GM18909 (cell line): ENCODE results near the gene PDE9A.
"Not testable (repeated sequence)": the region's sequence is repeated elsewhere in the genome, so short reads cannot be mapped to it uniquely, and the experiment has no call there.

Source experiments
- ATAC-seq: cut with Tn5 transposase; IDR thresholded peaks from one replicate; pipeline ENCODE4 v1.9.1; 2021; ENCODE audit warnings: mild to moderate bottlenecking; ENCODE audit not compliant: unreplicated experiment, poor library complexity

PDE9A gene

DNA sequence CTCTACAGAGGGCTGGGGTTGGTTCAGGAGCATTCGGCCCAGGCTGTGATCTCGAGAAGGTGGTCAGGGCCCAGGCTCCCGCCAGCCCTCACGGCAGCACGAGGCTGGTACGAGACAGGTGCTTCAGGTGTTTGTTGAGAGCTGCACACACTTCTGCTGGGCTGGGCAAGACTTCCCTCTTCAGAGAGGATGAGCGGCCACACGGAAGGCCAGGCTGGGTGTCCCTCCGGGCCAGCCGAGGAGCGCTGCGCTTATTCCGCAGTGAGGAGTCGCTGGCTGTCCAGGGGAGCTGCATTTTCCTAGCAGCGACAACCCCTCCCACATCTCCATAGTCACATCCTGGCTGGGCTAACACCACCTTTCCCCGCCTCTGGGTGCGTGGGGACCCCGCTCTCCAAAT is 50.5 kb downstream of the PDE9A start:
- no peak for ATAC-seq

DNA sequence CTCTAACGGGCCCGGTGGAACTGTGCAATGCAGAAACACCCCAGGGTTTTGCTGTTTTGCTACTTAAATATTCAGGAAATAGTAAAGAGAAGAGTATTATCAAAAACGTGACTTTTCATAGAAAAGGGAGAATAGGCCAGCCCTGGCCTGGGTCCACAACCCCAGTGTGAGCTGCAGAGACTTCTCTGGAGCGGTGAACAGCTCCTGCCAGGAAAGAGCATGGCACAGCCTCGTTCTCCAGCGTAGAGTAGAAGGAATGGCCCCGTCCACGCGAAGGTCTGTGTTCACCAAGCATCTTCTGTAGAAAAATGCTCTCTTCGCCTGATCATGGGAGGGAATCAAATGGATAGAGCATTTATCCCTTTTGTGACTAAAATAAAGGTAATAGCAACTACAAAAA is 51.4 kb downstream of the PDE9A start:
- no peak for ATAC-seq

DNA sequence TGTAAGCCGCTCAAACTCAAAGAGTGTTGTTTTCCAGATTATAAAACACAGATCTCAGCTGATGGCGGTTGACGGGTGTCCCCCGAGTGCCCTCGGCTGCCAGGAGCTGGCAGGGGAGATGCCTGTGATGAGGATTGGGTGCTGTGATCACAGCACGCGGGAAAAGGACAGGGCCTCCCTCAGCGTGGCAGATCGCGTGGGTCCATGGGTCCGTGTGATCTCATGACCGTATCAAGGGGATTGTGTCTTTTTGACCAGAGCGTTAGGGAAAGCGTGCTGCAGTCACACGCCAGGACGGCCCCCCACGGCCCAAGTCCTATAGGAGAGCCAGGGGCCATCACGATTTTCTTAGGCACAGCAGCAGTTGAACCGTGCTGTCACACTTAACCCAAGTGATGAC is 51.9 kb downstream of the PDE9A start:
- no peak for ATAC-seq

DNA sequence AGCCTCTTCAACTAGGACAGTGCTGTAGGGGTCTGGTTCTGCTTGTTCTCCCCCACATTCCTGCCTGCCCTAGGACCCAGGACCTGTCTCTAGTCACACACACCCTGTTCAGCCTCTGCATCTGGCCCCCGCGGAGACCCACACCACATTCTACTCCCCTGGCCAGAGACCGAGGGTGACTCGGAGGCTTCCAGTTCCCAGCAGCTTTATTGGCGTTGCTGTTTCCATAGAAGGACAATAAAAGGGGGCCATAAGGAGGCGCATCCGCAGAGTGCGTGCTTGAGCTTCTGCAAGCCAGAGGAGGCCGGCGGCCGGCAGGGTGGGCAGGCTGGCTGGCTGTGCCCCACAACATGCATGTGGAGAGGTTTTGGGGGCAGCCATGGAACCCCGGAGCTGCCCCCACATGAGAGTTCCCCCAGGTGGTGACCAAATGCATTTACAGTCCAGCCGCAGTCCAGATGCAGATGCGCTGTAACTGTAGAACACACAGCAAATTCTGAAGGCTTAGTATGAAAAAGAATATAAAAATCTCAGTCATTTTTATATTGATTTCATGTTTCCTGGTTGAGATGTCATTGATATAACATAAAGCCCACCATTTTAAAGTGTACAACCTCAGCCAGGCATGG is 52.4 kb downstream of the PDE9A start:
- no peak for ATAC-seq

DNA sequence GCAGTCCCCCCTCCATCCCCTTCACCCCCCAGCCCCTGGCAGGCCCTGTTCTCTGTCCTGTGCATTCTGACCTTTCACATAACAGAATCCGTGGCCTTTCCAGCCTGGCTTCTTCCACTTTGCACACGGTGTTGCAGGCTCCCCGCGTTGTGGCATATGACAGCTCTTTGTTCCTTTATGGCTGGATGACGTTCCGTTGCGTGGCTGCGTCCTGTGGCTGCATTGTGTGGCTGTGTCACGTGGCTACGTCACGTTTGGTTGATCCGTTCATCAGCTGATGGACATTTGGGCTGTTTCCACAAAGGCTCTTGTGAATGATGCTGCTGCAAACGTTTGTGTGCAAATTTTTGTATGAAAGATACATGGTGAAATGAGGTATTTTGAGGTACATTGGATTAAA is 53.3 kb downstream of the PDE9A start:
- ATAC-seq, result no peak

DNA sequence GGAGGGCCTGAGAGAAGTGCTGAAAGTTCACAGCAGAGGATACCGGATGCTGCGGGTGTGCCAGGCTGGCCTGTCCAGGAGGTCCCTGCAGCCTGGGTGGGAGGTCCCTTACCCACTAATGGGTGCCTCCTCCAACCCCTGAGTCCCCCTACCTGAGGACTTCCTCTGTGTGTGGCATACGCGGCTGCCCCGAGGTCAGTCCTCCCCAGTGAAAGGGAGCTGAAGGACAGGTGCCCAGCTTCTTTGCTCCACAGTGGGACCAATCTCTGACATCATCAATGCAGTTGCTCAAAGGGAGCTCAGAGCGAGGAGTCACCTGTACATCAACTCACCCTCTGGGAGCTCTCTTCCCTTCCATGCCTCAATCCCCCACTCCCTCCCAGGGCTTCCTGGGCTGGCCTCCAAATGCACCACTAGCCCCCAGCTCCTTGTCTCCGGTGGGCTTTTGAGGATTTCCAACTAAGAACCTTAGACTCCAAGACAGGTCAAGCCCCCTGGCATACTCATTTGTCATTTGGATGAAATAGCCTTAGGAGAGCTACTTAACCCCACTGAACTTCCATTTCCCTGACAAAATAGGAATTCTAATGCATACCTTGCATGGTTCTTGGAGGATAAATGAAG is 53.9 kb downstream of the PDE9A start:
- ATAC-seq, result no peak

DNA sequence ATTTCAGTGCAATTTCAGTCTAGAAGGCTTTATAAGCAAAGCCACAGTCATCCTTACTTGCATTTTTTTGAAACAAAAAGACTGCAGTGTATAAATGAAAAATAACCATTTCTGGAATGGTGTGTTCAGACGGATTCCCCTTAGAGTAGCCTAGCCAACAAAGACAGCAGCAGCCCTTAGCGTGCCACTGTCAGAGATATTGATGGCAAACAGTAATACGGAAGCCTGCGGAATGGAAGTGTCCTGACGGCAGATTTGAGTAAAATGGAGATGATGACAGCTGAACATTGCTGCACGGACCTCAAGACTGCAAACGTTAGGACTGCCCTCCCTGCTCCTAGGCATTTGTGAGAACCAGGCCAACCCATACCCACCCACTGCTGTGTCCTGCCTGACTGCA is 54.7 kb downstream of the PDE9A start:
- ATAC-seq, result no peak

DNA sequence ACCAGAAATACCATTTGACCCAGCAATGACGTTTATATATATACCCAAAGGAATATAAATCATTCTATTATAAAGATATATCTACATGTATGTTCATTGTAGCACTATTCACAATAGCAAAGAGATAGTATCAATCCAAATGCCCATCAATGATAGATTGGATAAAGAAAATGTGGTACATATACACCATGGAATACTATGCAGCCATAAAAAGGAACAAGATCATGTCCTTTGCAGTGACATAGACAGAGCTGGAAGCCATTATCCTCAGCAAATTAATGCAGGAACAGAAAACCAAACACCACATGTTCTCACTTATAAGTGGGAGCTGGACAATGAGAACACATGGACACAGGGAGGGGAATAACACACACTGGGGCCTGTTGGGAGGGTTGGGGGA is 55.5 kb downstream of the PDE9A start:
- not testable (repeated sequence) for ATAC-seq

DNA sequence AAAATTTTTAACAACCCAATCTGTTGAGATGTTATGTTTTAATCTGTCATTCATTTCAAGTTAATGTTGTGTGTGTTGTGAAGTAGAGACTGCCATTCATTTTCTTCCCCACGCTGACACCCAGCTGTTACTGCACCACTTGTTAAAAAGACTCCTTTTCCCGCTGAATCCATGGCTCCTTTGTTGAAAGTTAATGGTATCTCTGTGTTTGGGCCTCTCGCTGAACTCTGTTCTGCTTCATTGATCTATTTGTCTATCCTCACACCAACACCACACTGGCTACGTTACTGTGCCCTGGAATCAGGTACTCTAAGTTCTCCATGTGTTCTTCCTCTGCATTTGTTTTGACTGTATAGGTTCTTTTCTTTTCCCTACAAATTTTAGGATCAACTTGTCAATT is 58.2 kb downstream of the PDE9A start:
- ATAC-seq, result no peak

DNA sequence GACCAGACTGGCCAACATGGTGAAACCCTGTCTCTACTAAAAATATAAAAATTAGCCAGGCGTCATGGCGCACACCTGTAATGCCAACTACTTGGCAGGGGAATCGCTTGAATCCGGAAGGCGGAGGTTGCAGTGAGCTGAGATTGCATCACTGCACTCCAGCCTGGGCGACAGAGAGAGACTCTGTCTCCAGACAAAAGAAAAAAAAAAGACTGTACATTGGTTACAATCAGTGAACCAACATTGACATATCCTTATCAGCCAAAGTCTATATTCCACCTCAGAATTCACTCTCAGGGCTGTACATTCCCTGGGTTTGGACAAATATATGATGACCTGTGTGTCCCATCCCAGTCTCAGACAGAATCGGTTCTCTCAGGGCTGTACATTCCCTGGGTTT is 62.0 kb downstream of the PDE9A start:
- ATAC-seq, result not testable (repeated sequence)

DNA sequence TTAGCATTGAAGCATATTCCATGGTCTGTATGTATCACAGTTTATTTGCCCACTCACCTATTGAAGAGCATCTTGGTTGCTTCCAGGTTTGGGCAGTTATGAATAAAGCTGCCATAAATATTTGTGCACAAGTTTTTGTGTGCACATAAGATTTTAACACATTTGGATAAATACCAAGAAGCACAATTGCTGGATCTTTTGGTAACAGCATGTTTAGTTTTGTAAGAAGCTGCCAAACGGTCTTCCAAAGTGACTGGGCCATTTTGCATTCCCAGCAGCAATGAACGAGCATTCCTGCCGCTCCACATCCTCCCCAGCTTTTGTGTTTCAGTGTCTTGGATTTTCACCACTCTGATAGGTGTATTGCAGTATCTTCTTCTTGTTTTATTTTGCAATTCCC is 62.7 kb downstream of the PDE9A start:
- no peak for ATAC-seq

DNA sequence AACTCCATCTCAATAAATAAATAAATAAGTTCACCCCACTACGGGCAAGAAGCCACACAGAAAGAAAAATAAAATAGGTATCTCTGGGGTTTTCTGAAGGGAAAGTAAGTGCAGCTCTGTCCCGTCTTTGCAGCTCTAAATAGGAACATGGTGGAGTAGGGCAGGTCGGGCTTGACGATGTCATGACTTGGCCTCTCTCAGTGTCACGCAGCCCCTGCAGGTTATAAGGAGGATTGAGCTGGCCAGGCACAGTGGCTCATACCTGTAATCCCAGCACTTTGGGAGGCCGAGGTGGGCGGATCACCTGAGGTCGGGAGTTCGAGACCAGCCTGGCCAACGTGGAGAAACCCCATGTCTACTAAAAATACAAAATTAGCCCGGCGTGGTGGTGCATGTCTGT is 67.1 kb downstream of the PDE9A start:
- not testable (repeated sequence) for ATAC-seq

DNA sequence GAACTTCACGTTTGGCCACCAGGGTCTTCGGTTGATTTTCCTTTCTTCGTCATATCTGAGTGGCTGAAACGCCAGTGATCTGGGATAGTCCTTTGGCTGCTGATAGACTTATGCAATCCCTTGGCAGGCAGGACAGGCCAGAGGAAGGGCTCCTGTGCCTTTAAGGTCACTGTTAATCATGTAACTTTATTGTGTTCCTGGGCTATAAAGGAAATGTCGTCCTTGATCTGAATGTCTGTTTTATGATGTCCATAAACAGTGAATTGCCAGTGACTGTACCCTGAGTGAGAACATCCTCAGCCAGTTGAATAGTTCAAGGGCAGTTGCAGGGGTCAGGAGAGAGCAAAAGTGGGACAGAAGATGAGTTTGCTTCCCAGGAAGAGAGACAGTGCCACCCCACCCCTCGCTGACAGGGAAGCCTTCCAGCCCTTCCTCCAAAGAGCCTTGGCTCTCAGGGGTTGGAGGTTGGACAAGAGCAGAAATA is 68.0 kb downstream of the PDE9A start:
- no peak for ATAC-seq

DNA sequence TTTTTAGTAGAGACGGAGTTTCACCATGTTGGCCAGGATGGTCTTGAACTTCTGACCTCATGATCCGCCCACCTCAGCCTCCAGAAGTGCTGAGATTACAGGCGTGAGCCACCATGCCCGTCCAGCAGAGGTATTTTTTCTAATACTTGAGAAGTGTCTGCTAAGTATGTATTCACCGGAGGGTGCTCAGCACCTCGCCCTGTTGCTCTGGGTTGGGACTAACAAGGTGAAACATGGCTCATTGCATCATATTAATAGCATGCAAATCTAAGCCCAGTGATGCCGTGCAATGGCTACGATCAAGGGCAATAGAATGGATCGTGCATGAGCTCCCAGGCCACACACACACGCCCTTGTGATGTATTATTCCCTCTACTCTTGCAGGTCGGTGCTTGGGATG is 68.7 kb downstream of the PDE9A start:
- ATAC-seq, result no peak

DNA sequence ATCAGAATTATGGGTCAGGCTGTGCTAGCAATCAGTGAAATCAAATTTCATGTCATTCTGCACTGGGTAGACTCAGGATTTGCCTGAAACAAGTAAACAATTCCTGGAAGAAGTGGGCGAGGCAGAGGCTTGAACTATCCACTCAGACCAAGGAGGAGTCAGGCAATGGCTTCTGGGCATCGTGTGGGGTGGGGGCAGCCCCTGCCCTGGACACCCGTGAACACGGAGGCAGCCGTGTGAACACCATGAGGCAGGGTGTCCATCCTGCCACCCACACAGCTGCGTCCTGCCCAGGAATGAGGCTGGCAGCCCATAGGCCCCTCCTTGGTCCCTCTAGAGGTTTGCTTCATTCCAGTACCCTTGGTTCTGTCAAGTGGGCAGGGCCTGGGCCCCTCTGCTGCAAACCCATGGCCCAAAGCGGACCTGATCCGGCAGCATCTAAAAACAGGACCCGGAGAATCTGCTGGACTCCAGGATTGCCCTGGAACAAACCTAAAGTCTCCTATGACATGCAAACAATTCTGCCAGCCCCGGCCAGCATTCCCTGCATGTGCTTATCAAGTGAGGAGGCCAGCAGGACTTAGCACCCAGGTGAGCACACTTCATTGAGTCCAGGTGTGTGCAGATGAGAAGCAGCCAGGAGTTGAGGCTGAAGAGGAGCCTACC is 69.5 kb downstream of the PDE9A start:
- ATAC-seq, result no peak

DNA sequence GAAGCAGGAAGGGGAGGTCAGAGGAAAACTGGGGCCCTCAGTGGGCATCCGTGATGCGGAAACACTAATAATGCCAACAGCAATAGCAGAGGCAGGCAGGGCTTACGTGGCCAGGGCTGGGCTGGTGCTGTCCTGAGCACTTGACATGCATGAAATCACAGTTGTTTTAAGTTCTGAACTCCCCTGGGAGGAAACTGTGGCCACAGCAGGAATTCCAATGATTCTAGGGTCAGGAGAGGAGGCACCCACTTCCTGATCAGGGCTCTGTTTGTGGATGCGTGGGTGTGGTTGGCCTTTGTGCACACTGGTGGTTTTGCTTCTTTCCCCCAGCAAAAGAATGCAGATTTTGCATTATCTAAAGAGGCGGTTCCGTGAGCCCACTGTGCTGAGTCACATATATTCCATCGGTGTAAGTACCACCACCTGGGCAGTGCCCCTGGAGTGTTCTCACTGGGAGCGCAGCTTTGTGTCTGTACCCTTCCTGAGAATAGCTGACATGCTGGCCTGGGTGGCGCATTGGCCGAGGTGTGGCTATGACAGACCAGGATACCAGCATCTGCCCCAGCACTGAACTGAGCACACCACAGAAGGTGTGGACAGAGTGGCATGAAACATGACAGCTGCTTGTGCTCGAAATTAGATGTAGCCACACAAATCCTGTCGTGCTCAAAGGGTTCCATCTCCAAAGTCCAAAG is 71.0 kb downstream of the PDE9A start:
- ATAC-seq, result no peak

DNA sequence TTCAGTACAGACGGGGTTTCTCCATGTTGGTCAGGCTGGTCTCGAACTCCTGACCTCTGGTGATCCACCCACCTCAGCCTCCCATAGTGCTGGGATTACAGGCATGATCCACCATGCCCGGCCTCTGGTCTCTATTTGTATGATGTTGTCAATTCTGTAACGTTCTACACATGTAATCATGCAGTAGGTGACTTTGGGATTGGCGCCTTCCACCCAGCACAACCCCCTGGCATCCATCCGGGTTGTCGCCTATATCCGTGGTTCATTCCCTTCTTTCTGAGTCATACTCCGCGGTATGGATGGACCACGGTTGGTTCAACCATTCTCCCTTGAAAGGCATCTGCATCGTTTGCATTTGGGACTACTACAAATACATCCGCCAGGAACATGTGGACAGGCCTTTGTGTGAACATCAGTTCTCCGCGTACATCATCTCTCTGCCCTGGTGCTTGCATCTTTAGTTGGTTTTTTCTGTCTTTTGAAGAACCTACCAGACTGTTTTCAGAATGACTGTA is 72.1 kb downstream of the PDE9A start:
- no peak for ATAC-seq

DNA sequence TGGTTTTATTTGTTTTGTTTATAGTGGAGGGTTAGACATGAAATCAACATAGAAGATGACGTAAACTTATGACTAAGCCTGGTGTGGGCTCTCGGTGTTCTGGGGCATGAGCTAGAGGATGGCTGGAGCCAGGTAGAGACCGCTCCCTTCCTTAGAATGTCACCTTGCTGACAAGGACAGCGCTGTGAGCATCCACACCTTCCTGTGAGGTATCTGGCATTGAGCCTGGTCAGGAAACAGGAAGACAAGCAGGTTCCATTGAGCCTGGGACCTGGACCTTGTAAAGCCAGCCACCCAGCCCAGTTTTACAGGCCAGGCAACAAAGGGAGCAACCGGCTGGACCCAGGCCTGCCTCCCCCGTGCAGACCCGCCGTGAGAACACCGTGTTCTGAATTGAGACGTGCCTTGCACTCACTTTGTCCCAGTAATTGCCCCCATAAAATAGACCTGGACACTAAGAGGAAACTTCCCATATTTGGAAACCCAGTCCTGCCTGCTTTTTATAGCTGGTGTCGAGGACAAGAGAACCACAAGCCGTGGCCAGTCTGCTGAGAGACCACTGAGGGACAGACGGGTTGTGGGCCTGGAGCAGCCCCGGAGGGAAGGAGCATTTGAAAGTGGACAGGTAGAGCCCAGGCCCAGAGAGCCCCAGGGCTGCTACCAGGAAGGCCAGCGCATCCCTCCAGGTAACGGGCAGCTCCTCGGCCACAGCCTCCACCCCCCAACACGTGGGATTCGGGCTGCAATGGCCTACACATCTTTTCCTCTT is 78.0 kb downstream of the PDE9A start:
- ATAC-seq, result no peak

DNA sequence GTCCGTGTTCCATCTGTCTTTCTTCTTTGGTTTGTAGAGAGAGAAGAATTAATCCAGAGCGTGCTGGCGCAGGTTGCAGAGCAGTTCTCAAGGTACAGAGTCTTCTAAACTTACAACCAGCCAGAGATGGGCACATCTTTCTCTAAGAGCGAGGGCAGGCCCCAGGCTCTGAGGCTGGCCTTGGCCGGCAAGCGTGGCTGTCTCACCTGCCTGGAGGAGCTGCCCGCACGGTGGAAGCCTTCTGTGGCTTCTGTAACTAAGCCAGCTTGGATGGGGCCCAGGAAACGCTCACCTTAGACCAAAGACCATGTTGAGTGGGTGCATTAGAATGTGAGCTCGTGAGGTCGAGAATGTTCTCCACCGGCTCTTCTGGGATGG is 78.6 kb downstream of the PDE9A start:
- ATAC-seq, result no peak

DNA sequence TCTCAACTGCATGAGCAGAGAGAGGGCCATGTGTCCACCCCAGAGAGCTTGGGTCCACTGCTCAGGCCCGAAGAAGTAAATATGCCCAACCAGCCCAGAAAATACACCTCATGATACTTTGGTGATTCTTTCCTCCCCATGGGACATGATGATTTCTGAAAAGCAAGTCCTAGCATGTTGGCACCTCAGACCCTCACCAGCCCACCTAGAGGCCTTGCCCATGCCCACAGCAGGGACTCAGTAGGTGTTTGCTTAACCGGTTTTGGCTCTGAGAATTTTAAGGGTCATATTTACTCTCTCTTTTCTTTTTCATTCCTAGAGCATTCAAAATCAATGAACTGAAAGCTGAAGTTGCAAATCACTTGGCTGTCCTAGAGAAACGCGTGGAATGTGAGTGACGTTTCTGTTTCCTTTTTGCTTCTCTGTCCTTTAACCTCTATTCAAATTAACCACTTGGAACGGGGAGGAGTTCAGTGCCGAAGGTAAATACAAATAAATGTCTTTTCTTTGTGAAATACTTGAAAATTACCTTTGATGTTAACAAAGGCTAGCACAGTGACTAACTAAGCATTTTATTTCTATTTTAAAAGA is 79.7 kb downstream of the PDE9A start:
- ATAC-seq, result no peak
